Measurements from ENCODE around the gene SP4. TPM values are rescaled to one million over a fixed set of nuclear protein-coding genes. Genes with fewer than 3 reads are reported as not detected.
"Not testable (repeated sequence)": the region's sequence is repeated elsewhere in the genome, so short reads cannot be mapped to it uniquely, and the experiment has no call there.

The SP4 gene
- total RNA-seq, 1 donor from 2014 or later, result 9.3 TPM

- no peak overlapping the region for H3K4me3 Mint-ChIP-seq (ENCODE audit: unreplicated experiment)
- no peak for DNase-seq (ENCODE audit: low spot score)
- no peak overlapping the region for H3K27ac Mint-ChIP-seq (ENCODE audit: unreplicated experiment)
- H3K36me3 Mint-ChIP-seq (ENCODE audit: low read depth, unreplicated experiment), result no peaks in the 10 kb centered on the region
- no peaks in the 10 kb centered on the region for H3K9me3 Mint-ChIP-seq (ENCODE audit: unreplicated experiment)
- H3K4me1 Mint-ChIP-seq (ENCODE audit: unreplicated experiment), result no peaks in the 10 kb centered on the region
- H3K27me3 Mint-ChIP-seq (ENCODE audit: unreplicated experiment), result no peaks in the 10 kb centered on the region
- peak; percentile 5 for TF ChIP-seq CTCF (IDR thresholded peaks at IDR 0.05; ENCODE audit: unreplicated experiment)
Observed at GRCh38 chr7:21526448-21526847, 98.6 kb downstream of the SP4 start.

DNA sequence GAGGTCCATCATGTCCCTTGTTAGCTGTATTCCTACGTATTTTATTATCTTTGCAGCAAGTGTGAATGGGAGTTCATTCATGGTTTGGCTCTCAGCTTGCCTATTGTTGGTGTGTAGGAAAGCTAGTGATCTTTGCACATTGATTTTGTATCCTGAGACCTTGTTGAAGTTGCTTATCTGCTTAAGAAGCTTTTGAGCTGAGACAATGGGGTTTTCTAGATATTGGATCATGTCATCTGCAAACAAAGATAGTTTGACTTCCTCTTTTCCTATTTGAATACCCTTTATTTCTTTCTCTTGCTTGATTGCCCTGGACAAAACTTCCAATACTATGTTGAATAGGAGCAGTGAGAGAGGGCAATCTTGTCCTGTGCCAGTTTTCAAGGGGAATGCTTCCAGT lies 104.6 kb downstream of the SP4 start:
- not testable (repeated sequence) for H3K36me3 Mint-ChIP-seq (ENCODE audit: low read depth, unreplicated experiment); H3K4me3 Mint-ChIP-seq (ENCODE audit: unreplicated experiment); H3K9me3 Mint-ChIP-seq (ENCODE audit: unreplicated experiment); H3K27ac Mint-ChIP-seq (ENCODE audit: unreplicated experiment); H3K4me1 Mint-ChIP-seq (ENCODE audit: unreplicated experiment); DNase-seq (ENCODE audit: low spot score); H3K27me3 Mint-ChIP-seq (ENCODE audit: unreplicated experiment)

DNA sequence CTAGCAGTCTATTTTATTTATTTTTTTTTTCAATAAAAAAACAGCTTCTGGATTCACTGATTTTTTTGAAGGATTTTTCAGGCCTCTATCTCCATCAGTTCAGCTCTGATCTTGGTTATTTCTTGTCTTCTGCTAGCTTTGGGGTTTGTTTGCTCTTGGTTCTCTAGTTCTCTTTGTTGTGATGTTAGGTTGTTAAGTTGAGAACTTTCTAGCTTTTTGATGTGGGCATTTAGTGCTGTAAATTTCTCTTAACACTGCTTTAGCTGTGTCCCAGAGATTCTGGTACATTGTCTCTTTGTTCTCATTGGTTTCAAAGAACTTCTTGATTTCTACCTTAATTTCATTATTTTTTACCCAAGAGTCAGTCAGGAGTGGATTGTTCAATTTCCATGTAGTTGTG lies 105.8 kb downstream of the SP4 start:
- H3K4me3 Mint-ChIP-seq (ENCODE audit: unreplicated experiment); DNase-seq (ENCODE audit: low spot score): not testable (repeated sequence)

GRCh38 chr7:21536445-21537118 lies 108.7 kb downstream of the SP4 start:
- not testable (repeated sequence) for H3K9me3 Mint-ChIP-seq (ENCODE audit: unreplicated experiment); H3K4me1 Mint-ChIP-seq (ENCODE audit: unreplicated experiment); H3K27ac Mint-ChIP-seq (ENCODE audit: unreplicated experiment); H3K4me3 Mint-ChIP-seq (ENCODE audit: unreplicated experiment); DNase-seq (ENCODE audit: low spot score); H3K27me3 Mint-ChIP-seq (ENCODE audit: unreplicated experiment); H3K36me3 Mint-ChIP-seq (ENCODE audit: low read depth, unreplicated experiment)

More for the DNA sequence above, 105.8 kb downstream of the SP4 start:
- not testable (repeated sequence) for H3K27me3 Mint-ChIP-seq (ENCODE audit: unreplicated experiment); H3K27ac Mint-ChIP-seq (ENCODE audit: unreplicated experiment); H3K4me1 Mint-ChIP-seq (ENCODE audit: unreplicated experiment); H3K9me3 Mint-ChIP-seq (ENCODE audit: unreplicated experiment); H3K36me3 Mint-ChIP-seq (ENCODE audit: low read depth, unreplicated experiment)

DNA sequence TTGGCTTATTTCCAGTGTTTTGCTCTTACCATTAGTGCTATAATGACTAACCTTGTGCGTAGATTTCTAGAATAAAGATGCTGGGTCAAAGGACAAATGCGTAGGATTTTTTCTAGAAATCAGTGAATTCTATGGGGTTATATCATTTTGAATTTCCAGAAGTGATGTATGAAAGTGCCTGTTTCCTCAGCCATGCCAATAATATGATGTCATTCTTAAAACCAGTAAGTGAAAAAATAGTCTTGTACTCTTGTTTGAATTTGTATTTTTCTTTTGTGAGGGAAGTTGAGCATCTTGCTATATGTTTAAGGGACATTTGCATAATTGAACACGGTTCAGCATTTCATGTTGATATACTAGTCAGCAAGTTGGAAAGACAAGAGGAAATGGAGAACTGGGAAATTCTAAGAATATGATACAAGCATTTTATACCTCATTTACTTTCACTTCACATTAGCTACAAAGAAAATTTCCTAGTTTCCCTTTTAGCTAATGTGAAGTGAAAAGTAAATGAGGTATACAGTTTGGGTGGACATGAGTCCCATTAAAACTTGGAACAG lies 111.1 kb downstream of the SP4 start:
- H3K9me3 Mint-ChIP-seq (ENCODE audit: unreplicated experiment), result no peaks in the 10 kb centered on the region
- no peak for DNase-seq (ENCODE audit: low spot score)
- no peak overlapping the region for H3K4me3 Mint-ChIP-seq (ENCODE audit: unreplicated experiment)
- H3K27me3 Mint-ChIP-seq (ENCODE audit: unreplicated experiment), result peaks cover 1% of the 10 kb centered on the region
- no peaks in the 10 kb centered on the region for H3K4me1 Mint-ChIP-seq (ENCODE audit: unreplicated experiment)
- no peak for TF ChIP-seq CTCF (IDR thresholded peaks at IDR 0.05; ENCODE audit: unreplicated experiment)
- H3K27ac Mint-ChIP-seq (ENCODE audit: unreplicated experiment), result no peak overlapping the region
- no peaks in the 10 kb centered on the region for H3K36me3 Mint-ChIP-seq (ENCODE audit: low read depth, unreplicated experiment)

GRCh38 chr7:21542891-21543527 lies 115.1 kb downstream of the SP4 start, which contains the start of gene DNAH11:
Gene DNAH11, plus strand, starts transcription at chr7:21543039. Its CDS starts 207 bp downstream, at chr7:21543246.
- Mint-ChIP-seq H3K27me3 (ENCODE audit: unreplicated experiment) (peaks cover 1% of the 10 kb centered on the region), H3K36me3 (ENCODE audit: low read depth, unreplicated experiment) (no peaks in the 10 kb centered on the region)
- DNase-seq (ENCODE audit: low spot score), result peak; percentile 49

More at GRCh38 chr7:21542891-21543527, 115.1 kb downstream of the SP4 start, which contains the start of gene DNAH11:
- Mint-ChIP-seq H3K4me1 (ENCODE audit: unreplicated experiment) (no peaks in the 10 kb centered on the region), H3K27ac (ENCODE audit: unreplicated experiment) (no peak within 1 kb of the TSS), H3K4me3 (ENCODE audit: unreplicated experiment) (peak within 1 kb of the TSS; percentile 88), H3K9me3 (ENCODE audit: unreplicated experiment) (no peaks in the 10 kb centered on the region)
- TF ChIP-seq CTCF (IDR thresholded peaks at IDR 0.05; ENCODE audit: unreplicated experiment), result no peak

All from endothelial cell (in vitro differentiated cells).